8988T (cell line): ENCODE data around the gene PAPPA.

ENCODE experiments used
- DNase-seq: peaks from one replicate; pipeline ENCODE4 v3.0.0; 2011

The PAPPA gene

GRCh38 chr9:116182876-116183275 lies 29.3 kb downstream of the PAPPA start:
- DNase-seq, result no peak

GRCh38 chr9:116187570-116188170 lies 34.1 kb downstream of the PAPPA start:
- no peak for DNase-seq

GRCh38 chr9:116189683-116190082 lies 36.1 kb downstream of the PAPPA start:
- DNase-seq, result no peak

- no peak for DNase-seq
These were observed 37.2 kb downstream of the PAPPA start for GRCh38 chr9:116190637-116191396.

- no peak for DNase-seq
These were observed 38.2 kb downstream of the PAPPA start for GRCh38 chr9:116191576-116192415.

- no peak for DNase-seq
These were observed 40.0 kb downstream of the PAPPA start for GRCh38 chr9:116193636-116194035.

- no peak for DNase-seq
These were observed 43.2 kb downstream of the PAPPA start for GRCh38 chr9:116196806-116197205.

GRCh38 chr9:116198344-116198743 lies 44.8 kb downstream of the PAPPA start:
- no peak for DNase-seq

- DNase-seq, result no peak
These were observed 48.8 kb downstream of the PAPPA start for GRCh38 chr9:116202219-116202912.

- no peak for DNase-seq
These were observed 50.8 kb downstream of the PAPPA start for GRCh38 chr9:116204252-116204882.

GRCh38 chr9:116207371-116208111 lies 54.0 kb downstream of the PAPPA start:
- no peak for DNase-seq

- DNase-seq, result no peak
These were observed 55.0 kb downstream of the PAPPA start for GRCh38 chr9:116208417-116209232.

GRCh38 chr9:116209414-116210116 lies 56.0 kb downstream of the PAPPA start:
- no peak for DNase-seq

- no peak for DNase-seq
These were observed 59.5 kb downstream of the PAPPA start for GRCh38 chr9:116212986-116213692.

GRCh38 chr9:116213693-116214047 lies 60.1 kb downstream of the PAPPA start:
- DNase-seq, result no peak

GRCh38 chr9:116218399-116218798 lies 64.8 kb downstream of the PAPPA start:
- DNase-seq, result no peak

GRCh38 chr9:116219686-116220085 lies 66.1 kb downstream of the PAPPA start:
- no peak for DNase-seq

- no peak for DNase-seq
These were observed 70.3 kb downstream of the PAPPA start for GRCh38 chr9:116223926-116224325.

GRCh38 chr9:116230051-116230632 lies 76.6 kb downstream of the PAPPA start:
- no peak for DNase-seq
